T-helper 1 cell (primary cell): ENCODE measurements around the gene MPP1.
A peak's percentile ranks its signal among the peaks of the same experiment; 100 is the strongest.

Experiments used
- DNase-seq, 5 donors: peaks; one replicate each; pipeline ENCODE4 v3.0.0-alpha.2; 2012 to 2020

Gene MPP1

DNA sequence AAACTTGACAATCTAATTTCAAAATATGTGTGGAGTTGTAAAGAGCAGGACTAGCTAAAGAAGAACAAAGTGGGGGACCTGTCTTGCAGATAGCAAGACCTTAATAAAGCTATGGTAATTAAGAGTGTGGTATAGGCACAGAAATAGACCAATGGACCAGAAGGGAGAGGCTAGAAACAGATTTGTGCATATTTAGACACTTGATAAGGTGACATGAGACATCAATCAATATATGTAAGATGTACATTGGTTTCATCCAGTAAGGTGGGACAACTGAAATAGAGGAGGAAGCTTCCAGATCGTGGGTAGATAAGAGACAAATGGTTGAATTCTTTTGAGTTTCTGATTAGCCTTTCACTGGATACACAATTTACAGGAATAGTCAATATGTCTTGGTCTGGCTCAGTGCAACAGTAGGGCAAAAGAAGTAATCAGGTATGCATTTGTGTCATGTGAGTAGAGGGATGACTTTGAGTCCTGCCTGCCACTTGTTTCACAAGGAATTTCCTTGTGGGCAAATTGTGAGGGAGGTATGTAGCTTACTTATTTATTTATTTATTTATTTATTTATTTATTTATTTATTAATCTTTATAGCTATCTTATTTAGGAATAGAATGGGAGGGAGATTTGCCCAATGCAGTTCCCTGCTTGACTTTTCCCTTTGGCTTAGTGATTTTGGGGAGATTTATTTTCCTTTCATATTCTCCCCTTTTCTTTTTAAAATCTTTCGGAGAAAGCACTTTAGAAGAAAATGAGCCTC lies 7.2 kb upstream of the MPP1 start:
- no peak for DNase-seq

DNA sequence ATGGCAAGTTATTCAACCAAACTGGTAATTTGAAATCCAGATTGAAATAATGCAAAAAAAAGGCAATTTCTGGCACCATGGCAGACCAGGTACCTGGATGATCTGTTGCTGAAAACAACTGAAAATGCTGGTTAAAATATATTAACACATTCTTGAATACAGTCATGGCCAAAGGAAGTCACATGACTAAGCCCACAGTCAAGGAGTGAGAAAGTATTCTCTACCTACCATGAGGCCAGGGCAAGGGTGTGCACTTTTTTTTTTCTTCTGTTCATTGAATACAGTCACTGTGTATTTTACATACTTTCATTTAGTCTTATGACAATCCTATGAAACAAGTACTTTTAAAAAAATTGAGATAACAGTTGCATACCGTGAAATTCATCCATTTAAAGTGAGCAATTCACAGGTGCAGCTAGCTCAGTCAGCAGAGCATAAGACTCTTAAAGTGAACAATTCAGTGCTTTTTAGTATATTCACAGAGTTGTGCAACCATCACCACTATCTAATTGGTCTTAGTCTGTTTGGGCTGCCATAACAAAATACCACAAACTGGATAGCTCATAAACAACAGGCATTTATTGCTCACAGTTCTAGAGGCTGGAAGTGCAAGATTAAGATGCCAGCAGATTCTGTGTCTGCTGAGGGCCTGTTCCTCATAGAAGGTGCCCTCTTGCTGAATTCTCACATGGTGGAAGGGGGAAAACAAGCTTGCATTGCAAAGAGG lies 4.8 kb upstream of the MPP1 start:
- no peak for DNase-seq

DNA sequence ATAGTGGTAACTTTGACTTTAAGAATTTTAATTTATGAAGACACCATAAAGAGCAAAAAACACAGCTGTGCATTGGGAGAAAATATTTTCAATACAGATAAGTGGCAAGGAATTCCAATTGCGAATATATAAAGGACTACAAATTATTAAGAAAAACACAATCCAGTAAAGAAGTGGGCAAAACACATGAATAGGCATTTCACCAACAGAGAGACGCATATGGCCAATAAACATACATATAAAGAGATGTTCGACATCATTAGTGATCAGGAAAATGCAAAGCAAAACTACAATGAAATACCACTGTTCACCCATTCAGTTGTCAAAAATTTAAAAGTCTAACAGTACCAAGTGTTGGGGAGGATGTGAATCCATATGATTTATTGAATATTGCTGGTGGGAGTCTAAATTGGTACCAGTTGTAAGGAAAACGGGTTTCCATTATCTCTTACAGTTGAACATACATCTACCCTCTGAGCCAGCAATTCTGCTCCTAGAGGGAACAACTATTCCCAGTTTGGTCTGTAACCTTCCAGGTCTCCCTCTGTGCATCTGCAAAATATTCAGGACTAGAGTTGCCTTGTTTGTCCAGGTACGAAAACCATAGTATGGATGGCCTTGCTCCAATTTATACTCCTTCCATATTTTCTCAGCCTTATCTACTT lies 1.7 kb upstream of the MPP1 start:
- DNase-seq, result no peak

DNA sequence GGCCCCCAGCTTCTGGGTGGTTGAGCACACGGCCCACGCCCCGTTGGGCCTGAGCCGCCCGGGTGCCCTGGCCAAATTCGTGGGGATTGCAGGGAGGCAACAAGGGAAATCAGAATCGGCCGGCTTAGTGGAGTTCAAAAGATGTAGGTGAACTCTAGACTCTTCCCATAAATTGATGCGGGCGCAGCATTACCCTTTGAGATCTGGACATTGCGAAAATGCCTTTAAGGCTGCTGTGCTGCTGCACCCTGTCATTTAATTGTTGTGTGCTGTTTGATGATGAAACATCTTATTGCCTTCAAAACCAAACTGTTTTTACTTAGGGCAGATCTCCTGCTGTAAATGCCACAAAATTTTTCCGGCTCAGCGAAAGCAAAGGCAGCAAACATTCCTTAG lies 409 bp upstream of the MPP1 start:
- no peak for DNase-seq

DNA sequence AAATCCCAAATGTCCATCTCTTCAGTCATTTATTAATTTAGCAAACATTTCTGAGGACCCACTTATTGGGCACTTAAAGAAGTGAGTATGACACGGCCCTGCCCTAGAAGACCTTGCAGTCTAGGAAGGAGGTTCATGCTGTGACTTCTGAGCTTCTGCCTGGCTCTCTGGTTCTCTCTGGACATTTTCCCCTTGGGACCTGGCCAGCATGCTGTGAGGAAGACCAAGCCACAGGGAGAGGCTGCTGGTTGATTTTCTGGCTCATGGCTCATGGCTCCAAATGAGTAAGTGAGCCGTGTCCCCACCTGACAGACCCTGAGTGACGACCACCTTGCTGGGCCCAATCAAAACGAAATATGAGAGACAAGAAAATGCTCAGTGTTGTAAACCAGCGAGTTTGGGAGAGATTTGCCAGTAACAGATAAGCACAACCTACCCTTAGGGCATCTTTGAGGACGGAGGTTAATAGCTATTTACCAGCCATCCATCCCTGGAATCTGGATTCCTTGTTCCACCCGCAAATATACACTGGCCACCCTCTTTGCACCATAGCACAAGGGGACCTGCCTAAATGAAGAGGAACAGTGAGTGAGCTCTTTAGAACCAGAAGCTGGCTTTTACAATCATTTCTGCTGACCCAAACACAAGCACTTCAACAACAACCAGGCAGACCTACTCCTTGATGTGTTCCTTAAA lies 876 bp downstream of the MPP1 start:
- no peak for DNase-seq

DNA sequence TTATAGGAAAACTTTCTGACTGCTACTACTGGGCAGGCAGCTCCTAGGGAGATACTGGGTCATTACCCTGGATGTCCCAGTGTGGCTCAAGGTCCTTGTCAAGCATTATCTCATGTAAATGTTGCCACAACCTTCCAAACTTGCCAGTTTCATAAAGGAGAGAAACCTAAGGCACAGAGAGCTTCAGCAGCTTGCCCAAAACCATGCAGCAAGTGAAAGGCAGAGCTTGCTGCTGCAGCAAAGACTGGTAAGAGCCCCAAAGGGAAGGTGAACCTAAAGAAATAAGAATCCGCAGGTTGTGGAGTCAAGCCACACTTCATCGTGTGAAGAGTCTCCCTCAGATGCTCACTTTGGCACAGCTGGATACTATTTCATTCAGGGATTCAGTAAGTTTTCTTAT lies 2.3 kb downstream of the MPP1 start:
- no peak for DNase-seq

DNA sequence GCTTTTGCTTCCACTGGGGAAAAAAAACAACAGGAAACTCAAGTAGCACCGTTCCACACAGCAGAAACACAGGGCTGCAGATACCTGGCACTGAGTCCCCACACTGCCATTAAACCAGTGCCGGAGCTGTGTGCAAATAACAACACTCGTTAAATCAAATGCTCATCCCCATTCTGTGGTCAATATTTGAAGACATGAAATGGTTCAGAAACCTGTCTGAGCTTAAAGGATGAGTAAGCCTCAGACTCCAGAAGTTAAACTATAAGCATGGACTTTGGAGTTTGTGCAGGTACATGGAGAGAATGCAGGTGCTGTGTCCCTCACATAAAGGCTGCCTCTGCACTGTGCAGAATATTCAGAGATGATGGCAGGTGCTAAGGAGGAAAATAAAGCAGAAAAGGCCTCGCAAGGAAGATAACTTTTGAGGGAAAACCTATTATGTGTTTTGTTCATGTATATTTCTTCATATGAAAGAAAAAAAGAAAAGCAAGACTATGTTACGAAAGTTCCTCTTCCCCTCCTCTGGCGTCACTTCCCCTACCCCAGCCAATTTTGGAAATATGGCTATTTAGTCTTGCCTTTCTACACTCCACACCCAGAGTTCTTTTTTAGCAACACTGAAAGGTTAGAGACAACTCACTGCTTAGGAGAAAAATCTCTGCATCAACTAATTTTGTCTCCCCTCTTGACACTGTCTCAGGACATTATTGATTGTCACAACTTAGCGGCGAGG lies 4.6 kb downstream of the MPP1 start:
- no peak for DNase-seq

DNA sequence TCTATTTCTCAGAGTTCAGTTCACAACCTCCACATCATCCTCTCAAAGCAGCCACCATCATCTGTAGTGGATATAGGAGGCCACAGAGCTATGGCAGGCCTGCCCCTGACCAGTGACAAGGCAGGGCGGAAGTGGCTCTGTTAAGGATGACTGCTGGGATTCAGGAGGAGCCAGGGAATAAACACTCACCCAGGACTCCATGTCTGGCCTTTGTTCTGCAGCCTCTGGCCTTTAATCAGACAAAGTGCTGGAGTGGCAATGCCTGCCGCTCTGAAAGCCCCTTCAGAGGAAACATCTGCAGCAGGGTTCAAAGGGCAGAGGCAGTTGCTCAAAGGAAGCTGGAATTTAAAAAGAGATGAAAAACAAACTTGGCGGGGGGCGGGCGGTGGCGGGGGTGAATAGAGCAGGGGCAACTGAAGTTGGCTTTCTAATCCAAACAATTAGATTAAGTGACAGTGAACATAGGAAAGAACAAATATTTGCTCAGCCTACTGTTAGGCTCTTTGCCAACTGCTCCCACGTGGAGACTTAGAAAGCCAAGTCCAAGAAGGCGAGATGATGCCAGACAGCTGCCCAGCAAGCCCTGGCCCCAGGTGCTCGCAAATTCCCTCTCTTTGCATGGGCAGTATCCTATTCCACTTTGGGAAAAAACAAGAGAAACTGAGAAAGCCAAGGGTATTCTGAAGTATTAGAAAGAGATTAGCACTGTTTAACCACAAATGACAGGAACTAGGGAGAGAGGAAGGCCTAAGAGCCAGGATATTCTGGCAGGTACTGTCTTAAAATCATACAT lies 5.5 kb downstream of the MPP1 start:
- no peak for DNase-seq

DNA sequence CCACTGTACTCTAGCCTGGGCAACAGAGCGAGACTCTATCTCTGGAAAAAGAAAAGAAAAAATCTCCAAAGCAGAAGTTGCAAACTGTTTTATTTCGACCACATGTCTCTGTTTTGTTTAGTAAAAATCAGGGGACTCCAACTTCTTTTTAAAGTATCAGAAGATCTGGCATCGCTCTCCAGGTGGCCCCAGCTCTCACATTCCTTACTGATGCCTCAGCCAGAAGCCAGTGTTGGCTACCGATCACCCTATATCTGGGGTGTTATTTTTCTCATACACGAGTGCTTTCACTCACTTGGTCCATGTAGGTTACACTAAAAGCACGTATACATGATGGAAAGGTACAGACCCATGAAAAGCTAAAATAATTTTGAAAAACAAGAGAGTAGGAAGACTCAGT lies 8.3 kb downstream of the MPP1 start:
- DNase-seq, result no peak

DNA sequence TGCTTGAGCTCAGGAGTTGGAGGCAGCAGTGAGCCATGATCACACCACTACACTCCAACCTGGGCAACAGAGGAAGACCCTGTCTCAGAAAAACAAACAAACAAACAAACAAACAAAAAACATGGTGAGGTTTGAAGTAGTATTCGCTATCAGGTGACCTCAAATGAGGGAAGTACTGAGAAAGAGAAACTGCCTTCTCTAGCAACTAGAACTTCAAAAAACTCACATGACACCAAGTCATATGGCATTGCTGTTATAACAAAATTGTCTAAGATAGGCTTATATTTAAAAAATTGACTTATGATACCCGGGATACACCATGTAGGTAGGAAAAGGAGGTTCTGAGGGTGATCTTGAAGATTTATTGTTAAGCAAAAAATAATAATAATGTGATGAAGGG lies 10.3 kb downstream of the MPP1 start:
- no peak for DNase-seq

DNA sequence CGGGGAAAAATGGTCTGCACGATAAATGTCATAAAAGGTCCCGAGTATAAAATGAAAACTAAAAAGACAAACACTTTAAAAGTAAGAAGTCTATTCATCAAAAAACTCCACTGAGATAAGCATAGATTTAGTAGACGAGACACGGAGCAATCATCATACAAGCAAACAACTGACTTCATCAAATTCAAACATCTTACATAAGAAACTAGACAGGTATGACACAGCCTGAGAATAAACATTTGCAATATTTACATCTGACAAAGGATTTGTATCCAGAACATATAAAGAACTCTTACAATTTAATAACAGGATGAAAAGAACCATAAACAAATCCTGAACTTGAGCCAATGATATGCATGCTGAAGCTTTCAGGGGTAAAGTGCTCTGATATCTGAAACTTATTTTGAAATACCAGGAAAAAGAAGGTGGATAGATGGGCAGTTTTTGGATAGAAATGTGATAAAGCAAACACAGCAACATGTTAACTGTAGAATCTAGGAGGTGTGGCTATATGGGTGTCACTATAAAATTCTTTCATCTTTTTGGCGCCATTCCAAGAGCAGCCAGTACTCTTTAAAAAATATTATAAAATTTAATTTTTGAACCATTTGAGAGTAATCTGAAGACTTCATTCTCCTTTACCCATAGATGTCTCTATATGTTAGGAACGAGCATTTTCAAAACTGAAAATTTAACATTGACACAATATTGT lies 12.0 kb downstream of the MPP1 start:
- no peak for DNase-seq

DNA sequence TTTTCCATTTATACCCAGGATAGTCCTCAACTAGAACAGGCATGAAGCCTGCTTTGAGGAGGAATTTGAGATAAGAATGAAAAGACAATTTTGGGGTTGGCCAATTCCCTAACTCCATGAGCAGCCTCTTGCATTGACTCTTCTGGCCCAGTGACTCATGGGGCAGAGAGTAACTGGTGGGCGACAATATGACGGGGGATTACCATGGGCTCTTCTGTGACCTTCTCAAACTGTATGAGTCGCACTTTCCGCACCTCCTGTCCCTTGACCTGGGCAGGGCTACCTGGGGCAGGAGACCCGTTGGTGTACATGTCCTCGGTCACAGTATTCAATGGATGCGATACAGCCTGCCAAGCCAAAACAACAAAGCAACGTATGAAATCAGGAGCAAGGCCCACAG lies 13.3 kb downstream of the MPP1 start:
- no peak for DNase-seq

DNA sequence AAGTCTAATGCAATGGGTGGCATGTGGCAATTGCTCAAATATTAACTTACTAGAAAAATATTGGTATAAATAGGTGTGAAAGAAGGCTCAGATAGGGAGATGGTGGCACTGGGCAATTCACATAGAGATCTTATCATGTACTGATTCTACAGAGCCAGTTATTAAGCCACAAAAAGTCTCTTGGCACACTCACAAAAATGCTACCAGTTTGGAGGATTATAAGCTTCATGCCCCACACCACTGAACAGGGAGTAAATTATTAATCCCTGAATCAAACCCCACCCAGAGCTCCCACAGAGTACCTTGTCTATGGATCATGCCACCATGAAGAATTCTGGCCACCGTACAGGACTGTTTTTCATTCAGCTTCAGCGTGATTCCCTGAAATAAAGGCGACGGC lies 13.8 kb downstream of the MPP1 start:
- DNase-seq, result no peak

DNA sequence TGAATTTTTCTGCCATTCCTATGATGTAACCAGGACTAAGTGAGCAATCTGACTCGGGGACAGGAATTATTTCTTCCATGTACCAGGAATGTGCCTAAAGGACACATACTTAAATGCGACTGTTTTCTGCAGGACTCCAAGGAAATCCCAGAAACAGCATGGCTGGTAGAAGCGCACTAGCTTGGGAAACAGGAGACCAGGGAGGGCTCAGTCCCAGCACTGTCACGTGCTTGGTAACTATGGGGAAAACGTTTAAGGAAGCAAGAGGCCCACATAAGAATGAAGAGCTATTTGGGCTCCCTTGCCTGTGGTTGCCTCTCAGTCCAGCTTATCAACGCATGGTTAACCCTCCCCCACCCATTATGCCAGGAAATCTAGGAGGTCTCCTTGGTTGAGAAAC lies 19.6 kb downstream of the MPP1 start:
- no peak for DNase-seq

DNA sequence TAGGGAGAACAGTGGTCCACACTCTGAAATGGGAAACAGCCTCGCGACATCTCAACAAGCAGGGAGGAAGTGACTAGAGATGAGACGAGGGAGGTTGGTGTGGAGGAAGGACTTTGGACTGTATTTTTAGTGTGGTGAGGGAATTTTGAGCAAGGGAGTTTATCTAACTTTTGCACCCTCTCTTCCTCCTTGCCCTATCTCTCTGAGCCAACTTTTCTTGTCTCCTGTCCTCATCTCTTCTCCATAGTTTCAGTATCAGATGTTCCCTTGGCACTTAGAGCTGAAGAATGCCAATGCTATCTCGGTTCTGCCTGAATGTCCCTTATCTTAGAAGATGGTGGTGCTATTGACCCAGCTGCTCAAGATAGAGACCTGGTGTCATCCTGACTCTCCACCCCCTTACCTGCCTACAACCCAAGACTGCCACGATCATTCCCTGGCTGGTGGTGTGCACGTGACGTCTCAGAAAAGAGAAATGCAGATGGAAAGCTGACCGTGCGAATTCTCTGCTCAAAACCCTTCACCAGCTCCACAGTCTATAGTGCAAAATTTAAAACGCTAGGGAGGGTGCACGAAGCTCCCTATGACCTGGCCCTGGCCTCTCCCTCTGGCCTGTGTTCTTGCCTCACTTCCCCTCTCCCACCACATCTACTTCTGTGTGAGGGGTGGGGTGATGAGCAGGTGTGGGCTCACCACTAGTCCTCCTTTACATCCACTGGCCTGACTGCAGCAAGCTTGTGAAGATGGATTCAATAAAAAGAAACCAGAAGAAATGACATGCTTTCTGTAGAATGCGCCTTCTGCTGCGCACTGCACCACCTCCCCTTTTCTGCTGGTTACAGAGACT lies 20.9 kb downstream of the MPP1 start:
- DNase-seq, result no peak

DNA sequence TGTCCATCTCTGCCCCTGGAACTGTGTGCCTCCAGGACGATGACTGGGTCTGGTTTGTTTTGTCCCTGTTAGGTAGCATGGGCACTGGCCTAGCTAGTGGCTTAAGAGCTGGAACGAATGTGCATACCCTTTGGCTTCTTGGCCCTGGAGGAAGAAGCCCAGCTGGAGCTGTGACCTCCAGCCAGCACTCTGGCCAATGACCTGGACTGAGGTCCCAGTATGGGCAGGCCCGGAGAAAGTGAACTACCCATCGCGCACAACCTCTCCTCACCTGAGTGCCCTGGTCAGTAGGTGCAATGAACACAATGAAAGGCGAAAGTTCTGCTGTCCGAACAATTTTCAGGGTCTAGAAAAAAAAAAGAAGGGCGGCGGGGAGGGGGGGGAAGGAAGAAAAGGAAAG lies 24.3 kb downstream of the MPP1 start:
- DNase-seq, result no peak

DNA sequence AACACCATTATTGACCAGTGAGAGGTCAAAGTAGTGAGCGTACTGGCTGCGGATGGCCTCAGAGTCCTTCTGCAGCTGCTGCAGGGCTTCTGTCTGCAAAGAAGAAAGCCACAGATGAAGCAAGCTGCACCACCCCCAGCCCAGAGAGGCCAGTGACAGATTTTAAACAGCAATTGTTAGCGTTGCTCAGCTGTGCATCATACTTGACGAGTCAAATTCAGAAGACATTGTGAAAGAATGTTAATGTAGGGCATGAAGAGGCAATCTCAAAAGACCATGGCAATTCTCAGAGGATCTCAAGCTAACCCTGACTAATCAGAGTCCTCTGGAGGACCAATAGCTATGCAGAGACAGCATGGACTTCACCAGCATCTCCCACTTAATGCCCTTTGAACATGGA lies 26.0 kb downstream of the MPP1 start:
- DNase-seq, result no peak

DNA sequence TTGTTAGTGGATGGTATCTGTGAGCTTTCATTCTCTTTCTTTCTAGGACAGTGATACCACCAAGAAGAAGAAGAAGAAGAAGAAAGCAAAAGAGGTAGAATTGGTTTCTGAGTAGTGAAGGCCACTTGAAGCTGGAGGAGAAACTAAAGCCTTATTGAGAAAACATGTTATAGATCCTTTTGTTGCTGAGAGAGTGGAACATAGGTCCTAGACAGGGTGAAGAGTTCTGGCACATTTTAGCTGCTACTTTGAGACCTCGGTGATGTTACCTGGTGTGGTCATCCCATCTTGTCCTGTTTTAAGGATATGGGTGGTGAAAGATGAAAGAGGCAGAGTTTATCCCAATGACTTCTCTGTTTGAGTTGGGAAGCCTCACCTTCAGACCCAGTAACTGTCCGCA lies 28.5 kb downstream of the MPP1 start:
- no peak for DNase-seq

DNA sequence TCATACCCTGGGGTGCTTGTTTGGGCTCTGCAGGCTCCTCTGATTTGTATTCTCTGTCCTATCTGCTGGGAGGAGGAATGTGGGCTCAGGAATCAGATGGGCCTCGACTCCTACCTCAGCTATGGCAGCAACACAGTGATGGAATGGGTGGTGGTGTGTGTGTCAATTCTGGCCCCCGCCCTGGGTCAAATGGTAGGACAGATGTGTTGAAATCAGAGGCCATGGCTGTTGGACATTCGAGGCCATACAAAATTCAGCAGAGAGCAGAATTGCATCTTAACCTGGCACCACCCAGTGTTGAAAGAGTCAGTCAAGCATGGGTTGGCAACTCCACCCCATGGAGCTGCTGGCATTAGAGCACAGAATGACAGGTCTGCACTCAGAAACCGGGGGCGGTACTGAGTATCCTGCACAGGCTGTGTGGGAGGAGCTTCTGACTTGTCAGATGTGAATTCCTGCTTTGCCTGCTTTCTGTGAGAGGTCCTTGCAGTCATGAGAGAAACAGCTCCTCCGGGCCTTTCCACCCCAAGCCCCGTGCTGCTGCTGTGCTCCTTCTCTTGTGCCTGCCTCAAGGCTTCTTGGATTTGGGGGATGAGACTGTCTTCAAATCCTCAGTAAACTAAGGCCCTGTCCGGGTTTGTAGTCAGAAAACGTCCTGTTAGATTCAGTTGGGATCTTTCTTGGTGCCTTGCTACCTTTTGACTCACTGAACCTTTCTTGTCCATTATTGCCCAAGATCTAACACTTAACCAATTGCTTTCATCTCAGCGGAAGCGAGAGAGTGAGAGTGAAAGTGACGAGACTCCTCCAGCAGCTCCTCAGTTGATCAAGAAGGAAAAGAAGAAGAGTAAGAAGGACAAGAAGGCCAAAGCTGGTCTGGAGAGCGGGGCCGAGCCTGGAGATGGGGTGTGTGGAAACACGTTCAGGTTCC lies 29.6 kb downstream of the MPP1 start:
- peak in 1 of 5 donors; percentile 32 for DNase-seq
